GM12801 (cell line): ENCODE data around the gene NACA.

ENCODE experiments used
- TF ChIP-seq, protein P1 (sequence below): IDR thresholded peaks from one replicate; pipeline ENCODE4 v1.5.1; 2011; ENCODE audit warnings: control low read depth; ENCODE audit not compliant: insufficient read length; ENCODE audit errors: extremely low read depth

Gene NACA

DNA sequence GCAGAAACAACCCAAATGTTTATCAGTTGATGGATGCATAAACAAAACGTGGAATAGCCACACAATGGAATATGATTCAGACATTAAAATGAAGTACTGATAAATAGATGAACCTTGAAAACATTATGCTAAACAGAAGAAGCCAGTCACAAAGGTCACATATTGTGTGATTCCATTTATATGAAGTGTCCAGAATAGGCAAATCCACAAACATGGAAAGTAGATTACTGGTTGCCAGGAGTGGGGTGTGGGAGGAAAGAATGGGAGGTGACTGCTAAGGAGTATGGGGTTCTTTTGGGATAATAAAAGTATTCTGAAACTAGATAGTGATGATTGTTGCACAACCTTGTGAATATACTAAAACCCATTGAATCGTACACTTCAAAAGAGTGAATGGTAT, 36.7 kb upstream of the NACA start:
- TF ChIP-seq, protein P1, sequence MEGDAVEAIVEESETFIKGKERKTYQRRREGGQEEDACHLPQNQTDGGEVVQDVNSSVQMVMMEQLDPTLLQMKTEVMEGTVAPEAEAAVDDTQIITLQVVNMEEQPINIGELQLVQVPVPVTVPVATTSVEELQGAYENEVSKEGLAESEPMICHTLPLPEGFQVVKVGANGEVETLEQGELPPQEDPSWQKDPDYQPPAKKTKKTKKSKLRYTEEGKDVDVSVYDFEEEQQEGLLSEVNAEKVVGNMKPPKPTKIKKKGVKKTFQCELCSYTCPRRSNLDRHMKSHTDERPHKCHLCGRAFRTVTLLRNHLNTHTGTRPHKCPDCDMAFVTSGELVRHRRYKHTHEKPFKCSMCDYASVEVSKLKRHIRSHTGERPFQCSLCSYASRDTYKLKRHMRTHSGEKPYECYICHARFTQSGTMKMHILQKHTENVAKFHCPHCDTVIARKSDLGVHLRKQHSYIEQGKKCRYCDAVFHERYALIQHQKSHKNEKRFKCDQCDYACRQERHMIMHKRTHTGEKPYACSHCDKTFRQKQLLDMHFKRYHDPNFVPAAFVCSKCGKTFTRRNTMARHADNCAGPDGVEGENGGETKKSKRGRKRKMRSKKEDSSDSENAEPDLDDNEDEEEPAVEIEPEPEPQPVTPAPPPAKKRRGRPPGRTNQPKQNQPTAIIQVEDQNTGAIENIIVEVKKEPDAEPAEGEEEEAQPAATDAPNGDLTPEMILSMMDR, result no peak

DNA sequence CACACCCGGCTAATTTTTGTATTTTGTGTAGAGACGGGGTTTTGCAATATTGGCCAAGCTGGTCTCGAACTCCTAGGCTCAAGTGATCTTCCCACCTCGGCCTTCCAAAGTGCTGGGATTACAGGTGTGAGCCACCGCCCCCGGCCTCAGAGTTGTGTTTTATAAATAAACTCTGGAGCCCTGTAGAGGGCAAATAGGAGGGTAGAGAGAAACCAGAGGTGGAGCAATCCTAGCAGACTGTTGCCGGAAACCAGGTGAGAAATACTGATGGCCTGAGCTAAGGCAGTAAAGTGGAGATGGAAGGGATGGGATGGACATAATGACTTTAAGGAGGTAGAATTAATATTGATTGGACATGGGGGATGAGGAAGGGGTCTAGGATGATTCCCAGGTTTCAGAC, 35.4 kb upstream of the NACA start:
- TF ChIP-seq, protein P1, result no peak

DNA sequence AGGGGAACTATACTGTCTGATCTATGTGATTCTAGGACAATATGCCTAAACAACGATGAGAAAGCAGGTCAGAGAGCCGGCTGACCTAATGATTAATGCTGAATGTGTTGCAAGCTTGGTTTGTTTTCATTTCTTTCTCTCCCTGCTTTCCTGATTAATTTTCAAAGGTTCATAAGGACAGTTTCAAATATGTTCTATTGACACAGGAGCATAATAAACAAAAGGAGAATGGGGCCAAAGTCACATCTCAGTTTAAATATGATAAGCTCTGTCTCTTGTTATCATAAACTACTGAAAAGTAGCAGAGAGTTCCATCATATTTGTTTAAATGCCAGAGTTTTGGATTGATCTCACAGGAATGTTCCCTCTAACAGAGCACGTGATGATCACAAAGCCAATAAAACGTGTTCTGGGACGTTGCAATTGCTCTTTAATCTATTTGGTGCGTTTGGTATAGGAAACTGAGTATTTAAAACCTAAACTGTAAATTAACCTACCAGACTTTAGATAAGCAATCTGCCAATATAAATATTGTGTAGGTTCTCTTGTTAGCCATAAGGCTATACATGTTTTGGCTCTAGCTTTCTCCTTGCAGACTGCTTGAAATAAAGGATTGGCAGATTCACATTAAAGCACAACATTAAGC, 34.3 kb upstream of the NACA start:
- TF ChIP-seq, protein P1, result no peak

DNA sequence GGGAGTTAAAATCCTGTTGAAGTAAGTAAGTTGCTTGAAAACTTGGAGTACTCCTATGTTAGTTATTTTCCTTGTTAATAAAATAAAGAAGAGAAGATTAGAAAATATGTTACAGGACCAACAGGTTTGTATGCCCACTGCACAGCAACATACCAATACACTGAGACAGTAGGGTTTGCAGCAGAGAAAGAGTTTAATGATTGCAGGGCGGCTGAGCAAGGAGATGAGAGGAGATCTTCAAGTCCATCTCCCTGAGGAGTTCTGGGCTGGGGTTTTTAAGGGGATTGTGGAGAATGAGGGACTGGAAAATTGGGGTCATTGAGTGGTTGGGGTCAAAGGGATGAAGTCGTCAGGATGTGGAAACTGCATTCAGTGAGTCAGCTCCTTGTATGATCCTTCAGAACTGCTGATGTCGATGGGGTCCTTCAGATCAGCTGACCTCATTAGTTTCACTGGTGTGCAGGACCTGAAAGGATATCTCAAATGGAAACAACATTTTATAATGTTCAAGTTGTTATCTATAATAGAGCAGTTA, 33.7 kb upstream of the NACA start:
- TF ChIP-seq, protein P1, result no peak

DNA sequence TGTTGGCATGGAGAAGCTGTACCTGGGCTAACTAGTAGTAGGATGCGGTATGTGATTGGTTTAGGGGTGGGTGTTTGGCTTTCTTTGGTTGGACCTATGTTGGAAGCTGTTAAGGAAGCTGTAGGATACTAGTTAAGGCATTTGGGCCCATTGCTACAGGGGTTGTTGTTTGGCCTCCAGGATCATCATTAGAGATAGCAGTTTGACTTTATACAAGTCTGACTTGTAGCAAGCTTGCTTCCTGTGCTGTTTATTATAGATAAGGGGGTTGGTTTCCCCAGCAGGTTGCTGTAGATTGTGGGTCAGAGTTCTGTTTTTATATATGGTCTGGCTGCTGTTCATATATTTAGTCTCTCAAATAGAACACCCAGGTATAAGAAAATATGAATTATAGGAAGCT, 28.5 kb upstream of the NACA start:
- TF ChIP-seq, protein P1, result no peak

DNA sequence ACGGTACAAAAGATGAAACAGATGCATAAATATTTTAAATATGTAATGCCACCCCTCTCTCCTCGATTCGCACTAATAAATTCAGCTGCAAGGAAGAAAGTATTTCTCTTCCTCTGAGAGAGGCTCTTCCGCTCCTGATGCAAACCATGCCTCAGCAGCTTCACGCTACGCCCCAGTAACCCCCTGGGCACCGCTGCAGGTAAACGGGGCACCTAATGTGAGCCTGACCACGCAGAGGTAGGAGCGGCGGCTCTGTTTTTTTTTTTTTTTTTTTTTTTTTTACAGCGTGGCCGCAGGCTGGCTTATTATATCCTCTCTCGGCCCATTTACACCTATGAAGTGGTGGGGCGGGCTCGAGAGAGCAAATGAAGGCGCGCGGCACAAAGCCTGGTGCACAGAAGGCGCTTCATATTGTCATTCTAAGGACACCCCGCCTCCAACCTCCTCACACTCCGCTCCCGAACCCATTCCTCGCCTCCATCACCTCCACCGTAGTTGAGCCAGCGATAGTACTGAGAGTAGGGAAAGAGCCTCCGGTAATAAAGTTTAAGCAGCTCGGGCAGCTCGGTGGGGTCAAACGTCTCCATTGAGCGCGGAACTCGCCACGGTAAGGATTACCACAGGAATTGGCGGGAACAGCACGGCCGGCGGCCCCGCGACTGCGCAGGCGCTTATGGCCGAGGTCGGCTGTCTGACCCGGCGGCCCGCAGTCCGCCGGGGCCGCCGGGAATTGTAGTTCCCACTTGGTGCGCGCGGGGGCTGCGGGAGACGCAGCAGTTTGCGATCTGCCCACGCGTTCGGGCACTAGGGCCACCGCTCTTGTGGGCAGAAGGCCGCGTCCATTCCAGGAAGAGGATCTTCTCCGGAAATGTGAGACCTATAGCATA, 26.9 kb upstream of the NACA start, which contains the start of gene PRIM1:
TSS of gene PRIM1 (minus strand) at position 612 of the 887 bp plus-strand sequence. CDS start at position 587, 25 bp downstream.
- TF ChIP-seq, protein P1, result no peak

DNA sequence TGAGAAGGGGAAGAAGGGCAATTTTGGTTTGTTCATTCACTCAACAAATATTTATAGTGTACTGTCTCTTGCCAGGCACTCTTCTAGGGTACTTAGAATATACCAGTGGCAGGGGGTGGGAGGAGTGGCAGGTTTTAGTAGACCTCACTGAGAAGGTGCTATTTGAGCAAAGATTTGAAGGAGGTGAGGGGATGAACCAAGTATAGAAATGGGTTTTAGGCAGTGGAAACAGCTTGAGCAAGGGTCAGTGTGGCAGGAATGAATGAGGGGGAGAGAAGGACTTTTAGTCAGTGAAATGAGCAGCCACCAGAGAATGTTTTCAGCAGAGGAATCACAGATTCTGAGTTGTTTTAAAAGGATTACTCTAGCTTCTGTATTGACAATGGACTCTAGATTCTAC, 24.8 kb upstream of the NACA start:
- TF ChIP-seq, protein P1, result no peak
